WTC11 (cell line): ENCODE measurements around the gene DTNA. TPM values are rescaled to one million over a fixed set of nuclear protein-coding genes. Genes with fewer than 3 reads are reported as not detected.

ENCODE experiments used
- ATAC-seq: fragments of 200-7000 bp; cut with Tn5 transposase; 2 replicates; pipeline ENCODE4 v1.10.0; 2021; ENCODE audit warnings: mild to moderate bottlenecking, moderate library complexity
- CTCF ChIA-PET: fragments of 300-600 bp; sonication (Branson Sonifier 250); formaldehyde crosslinking; loops from one replicate; lab custom pipeline; 2021; ENCODE audit warnings: antibody characterized with exemption; lab: Charles Lee
- POLR2A ChIA-PET: fragments of 350-600 bp; sonication (Branson Sonifier 250); formaldehyde crosslinking; loops from one replicate; lab custom pipeline; 2021; ENCODE audit warnings: antibody characterized with exemption; lab: Charles Lee
- DNase-seq: peaks from one replicate; pipeline ENCODE4 v3.0.0; 2021; ENCODE audit warnings: low spot score
- H3K27ac Mint-ChIP-seq: 2 replicates; pipeline ENCODE4 v1.8.0; 2021; ENCODE audit warnings: mixed read lengths
- H3K27me3 Mint-ChIP-seq: 2 replicates; pipeline ENCODE4 v1.8.0; 2021; ENCODE audit warnings: low read depth, mild to moderate bottlenecking, moderate library complexity, mixed read lengths
- H3K36me3 Mint-ChIP-seq: 2 replicates; pipeline ENCODE4 v1.8.0; 2021; ENCODE audit warnings: mixed read lengths
- H3K4me1 Mint-ChIP-seq: 2 replicates; pipeline ENCODE4 v1.8.0; 2022; ENCODE audit warnings: mixed read lengths
- H3K4me3 Mint-ChIP-seq: 2 replicates; pipeline ENCODE4 v1.8.0; 2021; ENCODE audit warnings: mild to moderate bottlenecking, moderate library complexity, mixed read lengths
- H3K9me3 Mint-ChIP-seq: 2 replicates; pipeline ENCODE4 v1.8.0; 2021; ENCODE audit warnings: mixed read lengths
- CBFB ChIP-seq: sonication (generic); formaldehyde crosslinking; IDR thresholded peaks from 2 replicates; pipeline ENCODE4 v1.8.1; 2022; ENCODE audit warnings: mild to moderate bottlenecking, low read depth, missing genetic modification reagents
- GRHL2 ChIP-seq: fragments of 250-450 bp; sonication (Bioruptor Pico); IDR thresholded peaks from 2 replicates; pipeline ENCODE4 v1.8.0; 2022; ENCODE audit warnings: mild to moderate bottlenecking, moderate library complexity; ENCODE audit not compliant: insufficient replicate concordance, severe bottlenecking
- NFATC4 ChIP-seq: fragments of 250-450 bp; sonication (Bioruptor Pico); IDR thresholded peaks from 2 replicates; pipeline ENCODE4 v1.9.0; 2021; ENCODE audit warnings: mild to moderate bottlenecking
- NFYB ChIP-seq: sonication (generic); formaldehyde crosslinking; conservative IDR thresholded peaks from 2 replicates; pipeline ENCODE4 v1.8.0; 2022; ENCODE audit warnings: low read depth, missing genetic modification reagents
- NR3C1 ChIP-seq: sonication (generic); formaldehyde crosslinking; conservative IDR thresholded peaks from 2 replicates; pipeline ENCODE4 v1.8.1; 2023; ENCODE audit warnings: low read depth, mild to moderate bottlenecking, missing genetic modification reagents
- PRDM15 ChIP-seq: sonication (generic); formaldehyde crosslinking; IDR thresholded peaks from 2 replicates; pipeline ENCODE4 v1.8.0; 2022; ENCODE audit warnings: missing genetic modification reagents
- RORB ChIP-seq: fragments of 250-450 bp; sonication (Bioruptor Pico); IDR thresholded peaks from 2 replicates; pipeline ENCODE4 v1.9.0; 2021; ENCODE audit warnings: mild to moderate bottlenecking
- TCF7 ChIP-seq: sonication (generic); formaldehyde crosslinking; IDR thresholded peaks from 2 replicates; pipeline ENCODE4 v1.8.0; 2022; ENCODE audit warnings: mild to moderate bottlenecking, low read depth, missing genetic modification reagents, moderate library complexity
- TEAD4 ChIP-seq: sonication (generic); formaldehyde crosslinking; IDR thresholded peaks from 2 replicates; pipeline ENCODE4 v1.8.0; 2022; ENCODE audit warnings: mild to moderate bottlenecking, missing genetic modification reagents
- ZNF232 ChIP-seq: sonication (generic); formaldehyde crosslinking; IDR thresholded peaks from 2 replicates; pipeline ENCODE4 v1.8.0; 2022; ENCODE audit warnings: mild to moderate bottlenecking, missing genetic modification reagents
- ZNF281 ChIP-seq: sonication (generic); formaldehyde crosslinking; IDR thresholded peaks from 2 replicates; pipeline ENCODE4 v1.8.0; 2023; ENCODE audit warnings: mild to moderate bottlenecking, missing genetic modification reagents
- ZNF512 ChIP-seq: sonication (generic); formaldehyde crosslinking; IDR thresholded peaks from 2 replicates; pipeline ENCODE4 v1.8.1; 2022; ENCODE audit warnings: missing genetic modification reagents, borderline replicate concordance
- ZNF671 ChIP-seq: fragments of 250-450 bp; sonication (Bioruptor Pico); IDR thresholded peaks from 2 replicates; pipeline ENCODE4 v1.8.0; 2021; ENCODE audit warnings: mild to moderate bottlenecking
- total RNA-seq: library from RNA; stranded (reverse); gene quantifications from 3 replicates; pipeline ENCODE4 v1.2.3, GENCODE V29; 2021
- TF ChIP-seq, protein P1 (sequence below): sonication (generic); formaldehyde crosslinking; IDR thresholded peaks from 2 replicates; pipeline ENCODE4 v1.8.1; 2022; ENCODE audit warnings: low read depth, mild to moderate bottlenecking, moderate library complexity, missing genetic modification reagents, borderline replicate concordance
- TF ChIP-seq, protein P2 (sequence below): fragments of 200-600 bp; IDR thresholded peaks from 2 replicates; pipeline ENCODE4 v1.8.0; 2022; ENCODE audit warnings: antibody characterized with exemption

DTNA gene
- total RNA-seq, 1 experiment from 2014 or later, result 16.1 TPM

DNA sequence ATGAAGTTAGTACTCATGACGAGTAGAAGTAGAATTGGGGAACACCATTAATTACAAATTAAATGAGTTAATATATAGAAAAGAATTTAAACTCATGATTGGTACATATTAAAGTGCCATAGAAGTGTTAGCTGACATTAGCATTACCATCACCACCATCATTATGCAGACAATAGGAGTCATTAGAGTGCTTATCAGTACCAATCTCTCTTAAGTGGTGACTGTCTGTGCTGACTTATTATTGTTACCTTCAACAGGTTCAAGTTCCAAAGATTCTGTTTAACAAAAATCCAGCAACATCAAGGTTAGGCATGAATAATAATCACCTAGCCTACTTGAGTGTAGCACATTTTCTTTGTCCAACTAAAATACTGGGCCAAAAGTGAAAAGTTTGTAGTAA is 222.3 kb downstream of the DTNA start (continued):
- TF ChIP-seq PRDM15 (CRISPR knock-in tag), result no peak

DNA sequence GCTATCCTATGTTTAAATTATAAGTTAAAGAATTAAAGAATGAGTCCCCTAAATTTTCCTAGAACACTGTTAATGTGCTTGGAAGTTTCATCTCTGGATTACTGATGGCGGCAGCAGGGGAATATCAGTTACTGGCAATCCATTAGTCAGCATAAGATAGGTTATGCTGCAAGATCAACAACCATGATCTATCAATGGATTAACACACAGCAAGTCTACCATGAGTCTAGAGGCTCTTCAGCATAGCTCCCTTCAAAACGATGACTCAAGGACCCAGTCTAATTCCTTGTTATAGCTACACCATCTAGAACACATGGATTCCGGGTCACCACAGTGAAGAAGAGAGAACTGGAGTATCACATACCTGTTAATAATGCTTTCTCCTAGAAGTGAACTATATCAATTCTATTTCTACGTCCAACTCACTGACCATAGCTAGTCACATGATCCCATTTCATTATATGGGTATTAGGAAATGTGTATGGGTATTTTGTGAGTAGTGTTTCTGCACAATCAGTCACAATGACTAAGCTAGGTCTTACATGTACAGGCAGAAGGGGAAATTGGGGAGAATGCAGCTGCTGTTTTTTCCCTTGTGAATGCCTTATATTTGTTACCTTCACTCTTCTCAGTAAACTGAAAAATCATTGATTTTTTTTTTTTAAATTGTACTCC is 222.8 kb downstream of the DTNA start:
- no peaks in the 10 kb centered on the region for H3K27me3 Mint-ChIP-seq
- CTCF ChIA-PET, result interaction anchor here (0.8 kb wide), 1 partner anchor 349 kb away, joined by 3 read pairs; no protein-coding TSS in a partner anchor
- no peak for DNase-seq
- H3K36me3 Mint-ChIP-seq, result no peaks in the 10 kb centered on the region
- peaks cover 7% of the 10 kb centered on the region for H3K9me3 Mint-ChIP-seq
- no peak for ATAC-seq
- H3K4me3 Mint-ChIP-seq, result no peak overlapping the region
- no peak for TF ChIP-seq ZNF512
- TF ChIP-seq CBFB (CRISPR knock-in tag), result no peak
- no peak for TF ChIP-seq ZNF232 (CRISPR knock-in tag)
- TF ChIP-seq NFATC4 (CRISPR knock-in tag), result no peak
- TF ChIP-seq ZNF671 (CRISPR knock-in tag), result no peak
- TF ChIP-seq GRHL2, result no peak
- no peak for TF ChIP-seq TEAD4 (CRISPR knock-in tag)
- no peak for TF ChIP-seq NFYB
- TF ChIP-seq, protein P1, sequence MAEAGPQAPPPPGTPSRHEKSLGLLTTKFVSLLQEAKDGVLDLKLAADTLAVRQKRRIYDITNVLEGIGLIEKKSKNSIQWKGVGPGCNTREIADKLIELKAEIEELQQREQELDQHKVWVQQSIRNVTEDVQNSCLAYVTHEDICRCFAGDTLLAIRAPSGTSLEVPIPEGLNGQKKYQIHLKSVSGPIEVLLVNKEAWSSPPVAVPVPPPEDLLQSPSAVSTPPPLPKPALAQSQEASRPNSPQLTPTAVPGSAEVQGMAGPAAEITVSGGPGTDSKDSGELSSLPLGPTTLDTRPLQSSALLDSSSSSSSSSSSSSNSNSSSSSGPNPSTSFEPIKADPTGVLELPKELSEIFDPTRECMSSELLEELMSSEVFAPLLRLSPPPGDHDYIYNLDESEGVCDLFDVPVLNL, result no peak
- no peak for TF ChIP-seq TCF7 (CRISPR knock-in tag)
- TF ChIP-seq ZNF281 (CRISPR knock-in tag), result no peak
- TF ChIP-seq NR3C1 (CRISPR knock-in tag), result no peak
- TF ChIP-seq RORB (CRISPR knock-in tag), result no peak
- TF ChIP-seq, protein P2, sequence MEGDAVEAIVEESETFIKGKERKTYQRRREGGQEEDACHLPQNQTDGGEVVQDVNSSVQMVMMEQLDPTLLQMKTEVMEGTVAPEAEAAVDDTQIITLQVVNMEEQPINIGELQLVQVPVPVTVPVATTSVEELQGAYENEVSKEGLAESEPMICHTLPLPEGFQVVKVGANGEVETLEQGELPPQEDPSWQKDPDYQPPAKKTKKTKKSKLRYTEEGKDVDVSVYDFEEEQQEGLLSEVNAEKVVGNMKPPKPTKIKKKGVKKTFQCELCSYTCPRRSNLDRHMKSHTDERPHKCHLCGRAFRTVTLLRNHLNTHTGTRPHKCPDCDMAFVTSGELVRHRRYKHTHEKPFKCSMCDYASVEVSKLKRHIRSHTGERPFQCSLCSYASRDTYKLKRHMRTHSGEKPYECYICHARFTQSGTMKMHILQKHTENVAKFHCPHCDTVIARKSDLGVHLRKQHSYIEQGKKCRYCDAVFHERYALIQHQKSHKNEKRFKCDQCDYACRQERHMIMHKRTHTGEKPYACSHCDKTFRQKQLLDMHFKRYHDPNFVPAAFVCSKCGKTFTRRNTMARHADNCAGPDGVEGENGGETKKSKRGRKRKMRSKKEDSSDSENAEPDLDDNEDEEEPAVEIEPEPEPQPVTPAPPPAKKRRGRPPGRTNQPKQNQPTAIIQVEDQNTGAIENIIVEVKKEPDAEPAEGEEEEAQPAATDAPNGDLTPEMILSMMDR, result no peak
- TF ChIP-seq, all 79 proteins: peak for 0
- no peak overlapping the region for H3K27ac Mint-ChIP-seq
- peaks cover 11% of the 10 kb centered on the region for H3K4me1 Mint-ChIP-seq
- POLR2A ChIA-PET, result no interaction called here
